ENCODE results near the gene TCTN2.

- TF ChIP-seq ARNTL (CRISPR knock-in tag; IDR thresholded peaks at IDR 0.05; ENCODE audit: borderline replicate concordance, low read depth) (no peak), TSHZ2 (CRISPR knock-in tag; IDR thresholded peaks at IDR 0.05) (no peak), ZFP30 (CRISPR knock-in tag; IDR thresholded peaks at IDR 0.05) (no peak), CSRNP3 (CRISPR knock-in tag; IDR thresholded peaks at IDR 0.05) (no peak), CREB5 (CRISPR knock-in tag; IDR thresholded peaks at IDR 0.05; ENCODE audit: low read depth) (no peak), ZFP3 (CRISPR knock-in tag; IDR thresholded peaks at IDR 0.05) (no peak), PATZ1 (CRISPR knock-in tag; IDR thresholded peaks at IDR 0.05; ENCODE audit: borderline replicate concordance) (no peak), ESRRG (CRISPR knock-in tag; IDR thresholded peaks at IDR 0.05) (no peak), OSR1 (CRISPR knock-in tag; IDR thresholded peaks at IDR 0.05) (no peak)
Measured at GRCh38 chr12:123748661-123749060, 77.7 kb downstream of the TCTN2 start.

Measured in SK-N-SH treated with all-trans-retinoic acid at 6 μM for 48 hours (cell line).